Thyroid gland (tissue), 4 donors: ENCODE results near the gene SLC25A41. TPM values are rescaled to one million over a fixed set of nuclear protein-coding genes. Genes with fewer than 3 reads are reported as not detected.

Experiments used
- DNase-seq, 2 donors: peaks; one replicate each; pipeline ENCODE4 v3.0.0-alpha.2; 2019
- H3K27ac ChIP-seq, 3 donors: fragments of 200-600 bp; sonication (generic); 1 replicate in 2 of 3; 2 replicates in 1 of 3; pipeline ENCODE4 v1.5.1; 2016 to 2019; ENCODE audit warnings: mild to moderate bottlenecking in 1 of 3, moderate library complexity in 1 of 3
- H3K27me3 ChIP-seq: fragments of 200-600 bp; sonication (generic); one replicate; pipeline ENCODE4 v1.5.1; 2019
- H3K36me3 ChIP-seq, 2 donors: fragments of 200-600 bp; sonication (generic); one replicate each; pipeline ENCODE4 v1.5.1; 2016 to 2019
- H3K4me1 ChIP-seq, 2 donors: fragments of 200-600 bp; sonication (generic); one replicate each; pipeline ENCODE4 v1.5.1; 2017 to 2019
- H3K4me3 ChIP-seq, 3 donors: fragments of 200-600 bp; sonication (generic); replicated peaks in 1 of 3; 1 replicate in 2 of 3; 2 replicates in 1 of 3; pipeline ENCODE4 v1.5.1; 2016; ENCODE audit warnings: mild to moderate bottlenecking in 1 of 3
- H3K9me3 ChIP-seq: fragments of 200-600 bp; sonication (generic); one replicate; pipeline ENCODE4 v1.5.1; 2017
- POLR2A ChIP-seq, 2 donors: fragments of 450-650 bp; IDR thresholded peaks; one replicate each; pipeline ENCODE4 v1.6.1; 2017; ENCODE audit warnings: antibody characterized with exemption in 2 of 2, mild to moderate bottlenecking in 2 of 2, moderate library complexity in 1 of 2
- WGBS, 2 donors: methylation state at CpG; one replicate each; pipeline ENCODE4 v1.1.5; 2017; 5-methylcytosine and 5-hydroxymethylcytosine counted together
- intact Hi-C: fragments of 100-400 bp; cut with DNase I; formaldehyde crosslinking; loops from one replicate; pipeline ENCODE4 v1.15.1; 2023
- total RNA-seq, 4 donors: library from RNA; depleted of rRNA; stranded (reverse); fragments of >200 nt; gene quantifications; one replicate each; pipeline ENCODE4 v1.2.3, GENCODE V29; 2016
- TF ChIP-seq, protein P1 (sequence below), 6 experiments: fragments of 200-600 bp in 3 of 6; fragments of 450-650 bp in 3 of 6; sonication (generic) in 3 of 6; IDR thresholded peaks; one replicate each; pipeline ENCODE4 v1.5.1; 2016 to 2019; ENCODE audit warnings: antibody characterized with exemption in 6 of 6, mild to moderate bottlenecking in 2 of 6, inconsistent platforms in 1 of 6, moderate library complexity in 1 of 6

The SLC25A41 gene
- total RNA-seq, 4 donors from 2014 or later, result 0.33 TPM; not detected in 3

- DNase-seq, result no peak
- H3K4me1 ChIP-seq, result peaks cover 0 to 23% of the 10 kb centered on the region in 2 donors
- H3K27ac ChIP-seq, result no peak overlapping the region
- WGBS, 2 donors, result 92 to 94% methylated on average over 14 to 15 of the region's 15 CpGs
- no peak overlapping the region for H3K4me3 ChIP-seq
- no peaks in the 10 kb centered on the region for H3K9me3 ChIP-seq
- TF ChIP-seq, protein P1, sequence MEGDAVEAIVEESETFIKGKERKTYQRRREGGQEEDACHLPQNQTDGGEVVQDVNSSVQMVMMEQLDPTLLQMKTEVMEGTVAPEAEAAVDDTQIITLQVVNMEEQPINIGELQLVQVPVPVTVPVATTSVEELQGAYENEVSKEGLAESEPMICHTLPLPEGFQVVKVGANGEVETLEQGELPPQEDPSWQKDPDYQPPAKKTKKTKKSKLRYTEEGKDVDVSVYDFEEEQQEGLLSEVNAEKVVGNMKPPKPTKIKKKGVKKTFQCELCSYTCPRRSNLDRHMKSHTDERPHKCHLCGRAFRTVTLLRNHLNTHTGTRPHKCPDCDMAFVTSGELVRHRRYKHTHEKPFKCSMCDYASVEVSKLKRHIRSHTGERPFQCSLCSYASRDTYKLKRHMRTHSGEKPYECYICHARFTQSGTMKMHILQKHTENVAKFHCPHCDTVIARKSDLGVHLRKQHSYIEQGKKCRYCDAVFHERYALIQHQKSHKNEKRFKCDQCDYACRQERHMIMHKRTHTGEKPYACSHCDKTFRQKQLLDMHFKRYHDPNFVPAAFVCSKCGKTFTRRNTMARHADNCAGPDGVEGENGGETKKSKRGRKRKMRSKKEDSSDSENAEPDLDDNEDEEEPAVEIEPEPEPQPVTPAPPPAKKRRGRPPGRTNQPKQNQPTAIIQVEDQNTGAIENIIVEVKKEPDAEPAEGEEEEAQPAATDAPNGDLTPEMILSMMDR (IDR thresholded peaks at IDR 0.05), result no peak
- no peak for TF ChIP-seq POLR2A (IDR thresholded peaks at IDR 0.05)
- no peaks in the 10 kb centered on the region for H3K27me3 ChIP-seq
- intact Hi-C loops, result no loop called here
- H3K36me3 ChIP-seq, result peaks cover 16 to 30% of the 10 kb centered on the region in 2 donors
These were observed 22.4 kb upstream of the SLC25A41 start for GRCh38 chr19:6455924-6456323.

- intact Hi-C loops, result no loop called here
- Histone ChIP-seq H3K4me1 (peaks cover 0 to 23% of the 10 kb centered on the region in 2 donors), H3K4me3 (no peak overlapping the region), H3K27me3 (no peaks in the 10 kb centered on the region), H3K9me3 (no peaks in the 10 kb centered on the region), H3K27ac (no peak overlapping the region), H3K36me3 (peaks cover 16 to 30% of the 10 kb centered on the region in 2 donors)
- TF ChIP-seq, protein P1 (IDR thresholded peaks at IDR 0.05), result no peak
- TF ChIP-seq POLR2A (IDR thresholded peaks at IDR 0.05), result no peak
- DNase-seq, result no peak
- 98 to 99% methylated on average over 4 to 11 of the region's 11 CpGs for WGBS, 2 donors
These were observed 20.5 kb upstream of the SLC25A41 start for GRCh38 chr19:6453951-6454565.

GRCh38 chr19:6452899-6453298, 19.3 kb upstream of the SLC25A41 start:
- WGBS, 2 donors, result 94 to 97% methylated on average over 2 of the region's 2 CpGs
- Histone ChIP-seq H3K27ac (no peak overlapping the region), H3K4me3 (no peak overlapping the region), H3K9me3 (no peaks in the 10 kb centered on the region), H3K27me3 (no peaks in the 10 kb centered on the region), H3K36me3 (peaks cover 16 to 30% of the 10 kb centered on the region in 2 donors), H3K4me1 (peaks cover 0 to 13% of the 10 kb centered on the region in 2 donors)
- no peak for TF ChIP-seq POLR2A (IDR thresholded peaks at IDR 0.05)
- TF ChIP-seq, protein P1 (IDR thresholded peaks at IDR 0.05), result no peak
- no peak for DNase-seq
- intact Hi-C loops, result no loop called here

- TF ChIP-seq, protein P1 (IDR thresholded peaks at IDR 0.05), result no peak
- Histone ChIP-seq H3K27me3 (no peaks in the 10 kb centered on the region), H3K4me1 (peaks cover 0 to 13% of the 10 kb centered on the region in 2 donors), H3K9me3 (no peaks in the 10 kb centered on the region), H3K4me3 (no peak overlapping the region), H3K36me3 (peaks cover 16 to 30% of the 10 kb centered on the region in 2 donors), H3K27ac (peak overlapping the region in 2 of 3 donors; percentile 18 to 24)
- no peak for DNase-seq
- 85 to 95% methylated on average over 15 to 16 of the region's 19 CpGs for WGBS, 2 donors
- intact Hi-C loops, result no loop called here
These were observed 18.7 kb upstream of the SLC25A41 start for GRCh38 chr19:6452223-6452614.

DNA sequence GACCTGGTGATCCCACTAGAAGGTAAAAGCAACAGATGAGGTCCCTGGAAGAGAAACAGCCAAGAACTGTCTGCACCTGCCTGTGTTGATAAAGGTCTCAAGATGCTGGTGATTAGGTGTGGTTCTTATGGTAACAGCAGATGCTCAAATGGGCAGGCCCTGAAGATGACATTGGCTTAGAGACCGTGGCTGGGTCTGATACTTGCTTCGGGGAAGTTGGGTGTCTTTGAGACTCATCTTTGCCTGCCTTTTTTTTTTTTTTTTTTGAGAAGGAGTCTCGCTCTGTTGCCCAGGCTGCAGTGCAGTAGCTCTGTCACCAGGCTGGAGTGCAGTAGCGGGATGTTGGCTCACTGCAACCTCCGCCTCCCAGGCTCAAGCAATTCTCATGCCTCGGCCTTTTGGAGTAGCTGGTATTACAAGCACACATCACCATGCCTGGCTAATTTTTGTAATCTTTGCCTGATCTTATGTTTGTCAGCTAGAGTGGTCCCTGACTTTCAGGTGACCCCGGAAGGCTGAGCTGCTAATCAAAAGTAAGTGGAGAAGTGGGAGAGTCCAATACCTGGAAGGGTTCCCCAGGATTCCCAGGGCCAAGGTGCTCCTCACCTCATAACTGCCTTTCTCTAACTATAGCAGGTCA, 18.1 kb upstream of the SLC25A41 start:
- H3K9me3 ChIP-seq, result no peaks in the 10 kb centered on the region
- DNase-seq, result peak; percentile 80 to 84
- intact Hi-C loops, result no loop called here
- no peaks in the 10 kb centered on the region for H3K27me3 ChIP-seq
- H3K4me3 ChIP-seq, result no peak overlapping the region
- H3K36me3 ChIP-seq, result peaks cover 16 to 30% of the 10 kb centered on the region in 2 donors
- no peak for TF ChIP-seq POLR2A (IDR thresholded peaks at IDR 0.05)
- TF ChIP-seq, protein P1 (IDR thresholded peaks at IDR 0.05), result peak in 2 of 6 experiments; percentile 6 to 14
- peak overlapping the region in 2 of 3 donors; percentile 24 to 53 for H3K27ac ChIP-seq
- WGBS, 2 donors, result 29 to 62% methylated on average over 7 of the region's 7 CpGs
- H3K4me1 ChIP-seq, result peaks cover 0 to 13% of the 10 kb centered on the region in 2 donors
